HCT116 (cell line): ENCODE data around the gene HOXA1. TPM values are rescaled to one million over a fixed set of nuclear protein-coding genes. Genes with fewer than 3 reads are reported as not detected.

Experiments
- ATAC-seq: fragments of 200-7000 bp; cut with Tn5 transposase; 2 replicates; pipeline ENCODE4 v1.9.1; 2020; ENCODE audit warnings: mild to moderate bottlenecking, moderate library complexity
- BruUV-seq: library from RNA; stranded (reverse); fragments of 400-500 nt; replicated peaks from 2 replicates; lab custom pipeline; 2021; lab: Mats Ljungman, UMichigan
- CTCF ChIA-PET: fragments of 300-600 bp; sonication (Branson Sonifier 250); formaldehyde crosslinking; loops from one replicate; lab custom pipeline; 2021; ENCODE audit warnings: antibody characterized with exemption; lab: Charles Lee
- POLR2A ChIA-PET: fragments of 300-600, 350-600 bp; sonication (Branson Sonifier 250); formaldehyde crosslinking; loops from one replicate; lab custom pipeline; 2021; ENCODE audit warnings: antibody characterized with exemption; lab: Charles Lee
- RAD21 ChIA-PET, 2 experiments: fragments of 300-600 bp; sonication (Branson Sonifier 250); formaldehyde crosslinking; loops; one replicate each; lab custom pipeline; 2023; ENCODE audit warnings: low total read pairs in 2 of 2; ENCODE audit not compliant: uncharacterized antibody in 2 of 2, unreplicated experiment in 2 of 2, low non-redundant PET in 1 of 2; lab: Charles Lee
- DNase-seq: peaks from one replicate; pipeline ENCODE4 v3.0.0-alpha.2; 2010; ENCODE audit warnings: low read depth, low spot score
- H2AFZ ChIP-seq: fragments of 200-600 bp; shearing (Covaris generic), sonication (generic); 2 replicates; pipeline ENCODE4 v1.6.1; 2017; ENCODE audit warnings: low read depth, mixed run types, mixed read lengths, antibody characterized with exemption, low read length; ENCODE audit not compliant: poor library complexity, severe bottlenecking
- H3K27ac ChIP-seq: 2 replicates; pipeline ENCODE4 v1.5.1; 2012; ENCODE audit warnings: low read depth, low read length
- H3K27me3 ChIP-seq: fragments of 200-600 bp; sonication (generic); 2 replicates; pipeline ENCODE4 v1.6.1; 2016; ENCODE audit warnings: mixed run types, low read length, mixed read lengths; ENCODE audit not compliant: insufficient read depth
- H3K36me3 ChIP-seq, 2 experiments: fragments of 200-500 bp in 1 of 2; fragments of 200-600 bp in 1 of 2; sonication (Bioruptor generic) in 1 of 2; sonication (generic) in 1 of 2; 2 replicates each; pipeline versions ENCODE4 v1.5.1 to v1.6.1; 2014 to 2016; ENCODE audit warnings: low read length in 2 of 2, inconsistent platforms in 1 of 2, mixed read lengths in 1 of 2, mixed run types in 1 of 2; ENCODE audit not compliant: insufficient read depth in 2 of 2, control insufficient read depth in 1 of 2
- H3K4me1 ChIP-seq, 2 experiments: fragments of 200-600 bp in 1 of 2; sonication (generic) in 1 of 2; 2 replicates each; pipeline versions ENCODE4 v1.5.1 to v1.6.1; 2012 to 2017; ENCODE audit warnings: low read length in 2 of 2, inconsistent platforms in 1 of 2, mild to moderate bottlenecking in 1 of 2, mixed read lengths in 1 of 2, mixed run types in 1 of 2, moderate library complexity in 1 of 2; ENCODE audit not compliant: insufficient read depth in 2 of 2, control insufficient read depth in 1 of 2
- H3K4me2 ChIP-seq: fragments of 200-600 bp; sonication (generic); 2 replicates; pipeline ENCODE4 v1.6.1; 2017; ENCODE audit warnings: mixed run types, low read length, mixed read lengths
- H3K4me3 ChIP-seq, 2 experiments: fragments of 200-600 bp in 1 of 2; sonication (generic) in 1 of 2; replicated peaks in 1 of 2; 2 replicates each; pipeline ENCODE4 v1.5.1; 2011 to 2016; ENCODE audit warnings: low read length in 2 of 2, control low read depth in 1 of 2, low read depth in 1 of 2, mild to moderate bottlenecking in 1 of 2, mixed read lengths in 1 of 2, mixed run types in 1 of 2
- H3K79me2 ChIP-seq: fragments of 200-600 bp; sonication (generic); 2 replicates; pipeline ENCODE4 v1.6.1; 2017; ENCODE audit warnings: mild to moderate bottlenecking, mixed run types, low read length, moderate library complexity, mixed read lengths; ENCODE audit not compliant: insufficient read depth
- H3K9ac ChIP-seq: fragments of 200-600 bp; sonication (generic); 2 replicates; pipeline ENCODE4 v1.6.1; 2016; ENCODE audit warnings: low read length, mixed read lengths
- H3K9me2 ChIP-seq: fragments of 200-600 bp; sonication (generic), shearing (Covaris generic); 2 replicates; pipeline ENCODE4 v1.6.1; 2017; ENCODE audit warnings: mixed run types, mild to moderate bottlenecking, moderate library complexity; ENCODE audit not compliant: insufficient read depth
- H3K9me3 ChIP-seq, 2 experiments: fragments of 200-500 bp in 1 of 2; fragments of 200-600 bp in 1 of 2; sonication (Bioruptor generic) in 1 of 2; sonication (generic) in 1 of 2; 2 replicates each; pipeline ENCODE4 v1.6.1; 2014 to 2017; ENCODE audit warnings: low read length in 2 of 2, mixed read lengths in 2 of 2, inconsistent platforms in 1 of 2, low read depth in 1 of 2, mild to moderate bottlenecking in 1 of 2, mixed run types in 1 of 2, moderate library complexity in 1 of 2; ENCODE audit not compliant: control insufficient read depth in 1 of 2, insufficient read depth in 1 of 2
- H4K20me1 ChIP-seq: fragments of 200-600 bp; sonication (generic), shearing (Covaris generic); 2 replicates; pipeline ENCODE4 v1.6.1; 2017; ENCODE audit warnings: mixed run types, mild to moderate bottlenecking, moderate library complexity; ENCODE audit not compliant: insufficient read depth
- CTCF ChIP-seq, 3 experiments: fragments of 200-600 bp in 1 of 3; sonication (generic) in 1 of 3; IDR thresholded peaks in 2 of 3; conservative IDR thresholded peaks in 1 of 3; 2 replicates each; pipeline ENCODE4 v1.5.1; 2012 to 2017; ENCODE audit warnings: low read depth in 2 of 3, low read length in 2 of 3, antibody characterized with exemption in 1 of 3, borderline replicate concordance in 1 of 3, control low read depth in 1 of 3, mild to moderate bottlenecking in 1 of 3, mixed read lengths in 1 of 3, mixed run types in 1 of 3, moderate library complexity in 1 of 3; ENCODE audit not compliant: insufficient read depth in 1 of 3
- POLR2AphosphoS5 ChIP-seq: IDR thresholded peaks from 2 replicates; pipeline ENCODE4 v1.6.1; 2011; ENCODE audit warnings: mild to moderate bottlenecking, low read depth, low read length, moderate library complexity
- intact Hi-C: fragments of 100-400 bp; cut with micrococcal nuclease; formaldehyde crosslinking; loops from 2 replicates; pipeline ENCODE4 v1.10.0; 2022
- total RNA-seq: library from RNA; stranded (reverse); gene quantifications from one replicate; pipeline ENCODE4 v1.2.1, GENCODE V29; 2021; ENCODE audit not compliant: unreplicated experiment

HOXA1 gene
- total RNA-seq, 1 experiment from 2014 or later, result 2.8 TPM

- H3K9me3 ChIP-seq, result no peaks in the 10 kb centered on the region
- no peak for TF ChIP-seq POLR2AphosphoS5
- TF ChIP-seq CTCF (IDR thresholded peaks at IDR 0.05 in 2 of 3, conservative IDR thresholded peaks at IDR 0.05 in 1 of 3; ENCODE audit: borderline replicate concordance in 1 of 3, insufficient read depth in 1 of 3, low read depth in 2 of 3, low read length in 2 of 3), result peak in 1 of 3 experiments; percentile 27; a peak in 1 of 6 replicates
- intact Hi-C loops, result no loop called here
- peaks cover 20% of the 10 kb centered on the region for H3K79me2 ChIP-seq
- no peaks in the 10 kb centered on the region for H3K27me3 ChIP-seq
- DNase-seq (no peak), ATAC-seq (no peak)
- BruUV-seq, result no TSS peak
- ChIA-PET CTCF (no interaction called here), POLR2A (no interaction called here), RAD21 (no interaction called here)
- no peaks in the 10 kb centered on the region for H3K9me2 ChIP-seq
- H2AFZ ChIP-seq, result no peak overlapping the region
- H3K27ac ChIP-seq, result no peak overlapping the region
- no peak overlapping the region for H3K9ac ChIP-seq
- no peaks in the 10 kb centered on the region for H4K20me1 ChIP-seq
- no peak overlapping the region for H3K4me3 ChIP-seq
- peaks cover 6 to 19% of the 10 kb centered on the region in 2 experiments; a peak in 3 of 4 replicates for H3K4me1 ChIP-seq
- H3K4me2 ChIP-seq, result no peak overlapping the region
- peaks cover 8 to 12% of the 10 kb centered on the region in 2 experiments; a peak in 3 of 4 replicates for H3K36me3 ChIP-seq
These were observed 48.4 kb upstream of the HOXA1 start for GRCh38 chr7:27143950-27144780.
